Measurements from ENCODE around the gene ZNRF2.

The ZNRF2 gene

DNA sequence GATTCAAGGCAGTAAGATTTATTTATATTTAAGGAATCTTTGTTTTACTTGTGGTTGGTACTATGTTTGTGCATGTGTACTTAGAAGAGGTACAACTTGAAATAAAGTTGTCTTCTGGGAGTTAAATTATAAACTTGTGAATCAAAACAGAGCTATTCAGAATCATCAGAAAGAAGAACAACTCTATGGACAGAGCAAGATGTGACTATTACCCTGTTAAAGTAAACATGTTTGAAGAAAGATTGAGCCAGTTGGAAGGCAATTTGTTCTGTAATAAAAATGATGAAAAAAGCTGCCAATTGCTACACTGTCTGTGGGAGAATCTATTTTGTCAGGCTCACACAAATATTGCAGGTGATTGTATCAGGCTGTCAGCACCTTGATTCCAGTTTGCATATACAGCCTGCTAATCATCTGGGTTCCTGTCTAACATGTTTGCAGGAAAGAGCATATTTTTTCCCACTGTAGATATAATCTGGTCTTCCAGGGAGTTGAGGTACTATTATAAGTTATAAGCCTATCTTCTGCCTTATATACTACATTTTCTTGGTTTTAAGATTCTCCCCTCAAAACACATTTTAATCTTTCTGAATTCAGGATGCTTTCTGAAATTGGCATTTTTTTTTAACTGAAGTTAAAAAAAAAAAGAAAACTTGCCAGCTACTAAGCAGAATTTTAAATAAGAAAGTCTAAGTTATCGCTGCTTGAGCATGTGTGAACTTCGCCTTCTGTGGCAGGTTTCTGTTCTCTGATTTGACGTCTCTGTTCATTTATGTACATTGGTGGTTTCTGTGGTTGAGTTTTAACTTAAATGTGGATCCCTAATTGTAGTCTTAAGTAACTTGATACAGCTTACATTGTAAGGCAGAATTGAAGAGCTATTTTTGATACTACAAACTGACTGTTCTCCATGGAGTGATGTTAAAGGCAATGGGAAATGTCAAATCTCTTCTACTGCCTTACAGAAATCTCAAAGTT lies 46.0 kb downstream of the ZNRF2 start:
- TF ChIP-seq, protein P1, sequence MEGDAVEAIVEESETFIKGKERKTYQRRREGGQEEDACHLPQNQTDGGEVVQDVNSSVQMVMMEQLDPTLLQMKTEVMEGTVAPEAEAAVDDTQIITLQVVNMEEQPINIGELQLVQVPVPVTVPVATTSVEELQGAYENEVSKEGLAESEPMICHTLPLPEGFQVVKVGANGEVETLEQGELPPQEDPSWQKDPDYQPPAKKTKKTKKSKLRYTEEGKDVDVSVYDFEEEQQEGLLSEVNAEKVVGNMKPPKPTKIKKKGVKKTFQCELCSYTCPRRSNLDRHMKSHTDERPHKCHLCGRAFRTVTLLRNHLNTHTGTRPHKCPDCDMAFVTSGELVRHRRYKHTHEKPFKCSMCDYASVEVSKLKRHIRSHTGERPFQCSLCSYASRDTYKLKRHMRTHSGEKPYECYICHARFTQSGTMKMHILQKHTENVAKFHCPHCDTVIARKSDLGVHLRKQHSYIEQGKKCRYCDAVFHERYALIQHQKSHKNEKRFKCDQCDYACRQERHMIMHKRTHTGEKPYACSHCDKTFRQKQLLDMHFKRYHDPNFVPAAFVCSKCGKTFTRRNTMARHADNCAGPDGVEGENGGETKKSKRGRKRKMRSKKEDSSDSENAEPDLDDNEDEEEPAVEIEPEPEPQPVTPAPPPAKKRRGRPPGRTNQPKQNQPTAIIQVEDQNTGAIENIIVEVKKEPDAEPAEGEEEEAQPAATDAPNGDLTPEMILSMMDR (IDR thresholded peaks at IDR 0.05; ENCODE audit: insufficient read depth, low read length, poor library complexity, severe bottlenecking), result no peak
- peak; percentile 77 for DNase-seq (ENCODE audit: extremely low read depth, insufficient read length)
- peak overlapping the region; percentile 11 for H3K4me3 ChIP-seq (replicated peaks; ENCODE audit: low read depth, low read length)

DNA sequence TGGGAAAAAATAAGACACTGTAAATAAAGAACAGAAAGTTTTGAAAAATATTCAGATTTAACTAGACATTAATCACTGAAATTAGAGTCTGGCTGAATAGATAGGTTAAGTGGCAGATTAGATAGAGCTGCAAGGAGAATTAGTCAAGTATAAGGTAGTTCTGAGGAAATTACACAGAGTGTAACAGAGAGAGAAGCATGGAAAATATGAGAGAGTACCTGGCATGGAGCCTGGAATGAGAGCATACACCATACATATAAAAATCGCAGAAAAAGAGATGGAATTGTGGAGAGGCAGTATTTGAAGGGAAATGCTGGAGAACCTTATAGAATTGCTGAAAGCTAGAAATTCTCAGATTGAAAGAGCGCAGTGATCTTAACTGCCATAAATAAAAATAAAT lies 46.9 kb downstream of the ZNRF2 start:
- TF ChIP-seq, protein P1 (IDR thresholded peaks at IDR 0.05; ENCODE audit: insufficient read depth, low read length, poor library complexity, severe bottlenecking), result no peak
- Histone ChIP-seq H3K4me3 (replicated peaks; ENCODE audit: low read depth, low read length) (no peak overlapping the region), H3K27me3 (replicated peaks; ENCODE audit: control insufficient read depth, insufficient read depth, low read length) (no peaks in the 10 kb centered on the region)

More for the DNA sequence above, 46.0 kb downstream of the ZNRF2 start:
- no peaks in the 10 kb centered on the region for H3K27me3 ChIP-seq (replicated peaks; ENCODE audit: control insufficient read depth, insufficient read depth, low read length)
- no peaks in the 10 kb centered on the region for H3K36me3 ChIP-seq (ENCODE audit: control insufficient read depth, insufficient read depth, low read length)

DNA sequence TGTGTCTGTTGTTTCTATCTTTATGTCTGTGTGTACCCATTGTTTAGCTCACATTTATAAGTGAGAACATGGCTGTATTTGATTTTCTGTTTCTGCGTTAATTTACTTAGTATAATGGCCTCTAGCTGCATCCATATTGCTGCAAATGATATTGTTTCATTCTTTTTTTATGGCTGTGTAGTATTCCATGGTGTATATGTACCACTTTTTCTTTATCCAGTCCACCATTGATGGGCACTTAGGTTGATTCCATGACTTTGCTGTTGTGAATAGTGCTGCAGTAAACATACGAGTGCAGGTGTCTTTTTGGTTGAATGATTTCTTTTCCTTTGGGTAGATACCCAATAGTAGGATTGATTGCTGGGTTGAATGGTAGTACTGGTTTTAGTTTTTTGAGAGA lies 48.2 kb downstream of the ZNRF2 start:
- no peak overlapping the region for H3K4me3 ChIP-seq (replicated peaks; ENCODE audit: low read depth, low read length)
- H3K36me3 ChIP-seq (ENCODE audit: control insufficient read depth, insufficient read depth, low read length), result no peaks in the 10 kb centered on the region
- DNase-seq (ENCODE audit: extremely low read depth, insufficient read length), result no peak
- H3K27me3 ChIP-seq (replicated peaks; ENCODE audit: control insufficient read depth, insufficient read depth, low read length), result no peaks in the 10 kb centered on the region
- TF ChIP-seq, protein P1 (IDR thresholded peaks at IDR 0.05; ENCODE audit: insufficient read depth, low read length, poor library complexity, severe bottlenecking), result no peak

More for the DNA sequence above, 46.9 kb downstream of the ZNRF2 start:
- H3K36me3 ChIP-seq (ENCODE audit: control insufficient read depth, insufficient read depth, low read length), result no peaks in the 10 kb centered on the region
- DNase-seq (ENCODE audit: extremely low read depth, insufficient read length), result no peak

DNA sequence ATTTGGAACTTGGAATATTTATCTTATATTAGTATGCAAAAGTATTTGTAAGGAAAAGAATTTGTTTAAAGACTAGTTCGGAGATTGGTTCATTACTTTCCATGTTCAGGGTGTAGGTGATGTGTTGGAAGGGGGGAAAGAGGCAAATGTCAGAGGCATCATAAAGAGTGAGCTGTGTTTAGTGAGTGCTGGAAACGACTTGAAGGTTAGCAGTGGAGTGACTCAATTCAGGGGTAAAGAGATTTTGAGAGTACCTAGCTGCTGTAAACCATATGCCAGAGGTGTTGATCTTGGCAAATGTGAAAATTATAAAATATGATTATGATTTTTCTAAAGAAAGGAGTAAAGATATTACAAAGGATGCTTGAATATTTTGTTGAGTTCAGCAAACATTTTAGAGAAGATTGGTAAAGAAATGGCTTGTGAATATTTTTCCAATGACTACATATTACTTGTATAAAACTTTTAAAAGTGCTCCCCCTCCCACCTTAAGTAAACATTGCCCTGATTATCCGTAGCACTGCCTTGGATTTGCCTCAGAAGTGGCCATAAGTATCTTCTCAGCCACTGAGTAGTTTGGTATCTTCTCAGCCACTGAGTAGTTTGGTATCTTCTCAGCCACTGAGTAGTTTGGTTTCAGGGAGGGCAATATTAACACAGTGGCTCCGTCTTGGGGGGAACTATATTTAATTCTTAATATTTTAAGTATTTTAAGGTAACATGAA lies 51.5 kb downstream of the ZNRF2 start:
- TF ChIP-seq, protein P1 (IDR thresholded peaks at IDR 0.05; ENCODE audit: insufficient read depth, low read length, poor library complexity, severe bottlenecking), result no peak
- Histone ChIP-seq H3K27me3 (replicated peaks; ENCODE audit: control insufficient read depth, insufficient read depth, low read length) (no peaks in the 10 kb centered on the region), H3K4me3 (replicated peaks; ENCODE audit: low read depth, low read length) (no peak overlapping the region), H3K36me3 (ENCODE audit: control insufficient read depth, insufficient read depth, low read length) (no peaks in the 10 kb centered on the region)
- DNase-seq (ENCODE audit: extremely low read depth, insufficient read length), result no peak

DNA sequence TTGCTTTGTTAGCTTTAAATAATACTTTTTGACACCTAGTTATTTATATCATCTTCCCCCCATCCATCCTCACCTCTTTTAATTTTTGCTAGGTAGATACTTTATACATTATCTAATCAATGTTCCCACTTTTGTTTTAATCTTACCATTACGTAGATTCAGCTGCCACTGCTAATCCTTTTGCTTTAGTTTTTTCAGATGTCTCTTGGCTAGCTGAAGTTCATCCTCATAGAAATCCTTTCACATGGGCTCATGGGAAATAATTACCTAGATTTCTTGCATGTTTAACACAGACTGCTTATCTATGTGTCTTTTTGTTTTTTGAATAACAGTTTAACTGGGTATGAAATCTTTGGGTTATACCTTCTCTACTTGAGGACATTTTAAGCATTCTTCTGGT lies 60.1 kb downstream of the ZNRF2 start:
- H3K4me3 ChIP-seq (replicated peaks; ENCODE audit: low read depth, low read length), result no peak overlapping the region; the same call in 1 of the 2 replicates
- TF ChIP-seq, protein P1 (IDR thresholded peaks at IDR 0.05; ENCODE audit: insufficient read depth, low read length, poor library complexity, severe bottlenecking), result no peak
- no peak for DNase-seq (ENCODE audit: extremely low read depth, insufficient read length)
- H3K36me3 ChIP-seq (ENCODE audit: control insufficient read depth, insufficient read depth, low read length), result no peaks in the 10 kb centered on the region
- no peaks in the 10 kb centered on the region for H3K27me3 ChIP-seq (replicated peaks; ENCODE audit: control insufficient read depth, insufficient read depth, low read length)

All from GM06990 (cell line).